NB4 (cell line): Measurements from ENCODE around the gene CLDN11.

Experiments used
- MYC ChIP-seq: IDR thresholded peaks from 2 replicates; pipeline ENCODE4 v1.6.1; 2011; ENCODE audit warnings: low read depth, low read length
- POLR2A ChIP-seq: IDR thresholded peaks from 2 replicates; pipeline ENCODE4 v1.6.1; 2011; ENCODE audit warnings: mild to moderate bottlenecking; ENCODE audit not compliant: insufficient read length; ENCODE audit errors: extremely low read depth
- TF ChIP-seq, protein P1 (sequence below): IDR thresholded peaks from one replicate; pipeline ENCODE4 v1.5.1; 2012; ENCODE audit warnings: low read depth, low read length

DNA sequence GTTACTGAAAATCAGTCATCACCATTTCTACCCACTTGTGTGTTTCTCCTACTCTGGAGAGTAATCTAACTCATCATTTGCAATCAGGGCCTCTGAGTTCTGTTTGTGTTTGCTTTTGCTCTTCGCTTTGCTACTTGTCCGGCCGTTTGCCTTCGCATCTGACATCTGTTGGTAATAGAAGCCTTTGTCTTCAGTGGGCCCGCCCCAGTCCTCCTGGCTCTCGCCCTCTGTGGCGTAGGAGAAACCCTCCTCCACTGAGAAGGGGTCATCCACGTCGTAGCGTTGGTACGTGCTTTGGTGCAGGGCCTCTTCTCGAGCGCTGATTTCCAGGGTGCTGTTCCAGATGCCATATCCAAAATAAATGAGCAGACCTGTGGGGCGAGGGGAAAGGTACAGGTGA, 48.3 kb downstream of the CLDN11 start:
- TF ChIP-seq, protein P1, sequence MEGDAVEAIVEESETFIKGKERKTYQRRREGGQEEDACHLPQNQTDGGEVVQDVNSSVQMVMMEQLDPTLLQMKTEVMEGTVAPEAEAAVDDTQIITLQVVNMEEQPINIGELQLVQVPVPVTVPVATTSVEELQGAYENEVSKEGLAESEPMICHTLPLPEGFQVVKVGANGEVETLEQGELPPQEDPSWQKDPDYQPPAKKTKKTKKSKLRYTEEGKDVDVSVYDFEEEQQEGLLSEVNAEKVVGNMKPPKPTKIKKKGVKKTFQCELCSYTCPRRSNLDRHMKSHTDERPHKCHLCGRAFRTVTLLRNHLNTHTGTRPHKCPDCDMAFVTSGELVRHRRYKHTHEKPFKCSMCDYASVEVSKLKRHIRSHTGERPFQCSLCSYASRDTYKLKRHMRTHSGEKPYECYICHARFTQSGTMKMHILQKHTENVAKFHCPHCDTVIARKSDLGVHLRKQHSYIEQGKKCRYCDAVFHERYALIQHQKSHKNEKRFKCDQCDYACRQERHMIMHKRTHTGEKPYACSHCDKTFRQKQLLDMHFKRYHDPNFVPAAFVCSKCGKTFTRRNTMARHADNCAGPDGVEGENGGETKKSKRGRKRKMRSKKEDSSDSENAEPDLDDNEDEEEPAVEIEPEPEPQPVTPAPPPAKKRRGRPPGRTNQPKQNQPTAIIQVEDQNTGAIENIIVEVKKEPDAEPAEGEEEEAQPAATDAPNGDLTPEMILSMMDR: no peak
- TF ChIP-seq POLR2A (no peak), MYC (no peak)
